Keratinocyte (primary cell): ENCODE measurements around the gene RAB37.

Source experiments
- EZH2 ChIP-seq: IDR thresholded peaks from one replicate; pipeline ENCODE4 v1.6.1; 2012; ENCODE audit warnings: inconsistent platforms, mild to moderate bottlenecking, low read length, moderate library complexity
- TF ChIP-seq, protein P1 (sequence below), 3 experiments: IDR thresholded peaks in 1 of 3; conservative IDR thresholded peaks in 1 of 3; optimal IDR thresholded peaks in 1 of 3; 2 replicates in 2 of 3; 3 replicates in 1 of 3; pipeline versions ENCODE3 to v1.5.1; 2011; ENCODE audit warnings: low read length in 3 of 3, mild to moderate bottlenecking in 3 of 3, moderate library complexity in 2 of 3, control low read depth in 1 of 3, inconsistent platforms in 1 of 3; ENCODE audit not compliant: insufficient read depth in 2 of 3; ENCODE audit errors: extremely low read depth in 1 of 3

- TF ChIP-seq, protein P1, sequence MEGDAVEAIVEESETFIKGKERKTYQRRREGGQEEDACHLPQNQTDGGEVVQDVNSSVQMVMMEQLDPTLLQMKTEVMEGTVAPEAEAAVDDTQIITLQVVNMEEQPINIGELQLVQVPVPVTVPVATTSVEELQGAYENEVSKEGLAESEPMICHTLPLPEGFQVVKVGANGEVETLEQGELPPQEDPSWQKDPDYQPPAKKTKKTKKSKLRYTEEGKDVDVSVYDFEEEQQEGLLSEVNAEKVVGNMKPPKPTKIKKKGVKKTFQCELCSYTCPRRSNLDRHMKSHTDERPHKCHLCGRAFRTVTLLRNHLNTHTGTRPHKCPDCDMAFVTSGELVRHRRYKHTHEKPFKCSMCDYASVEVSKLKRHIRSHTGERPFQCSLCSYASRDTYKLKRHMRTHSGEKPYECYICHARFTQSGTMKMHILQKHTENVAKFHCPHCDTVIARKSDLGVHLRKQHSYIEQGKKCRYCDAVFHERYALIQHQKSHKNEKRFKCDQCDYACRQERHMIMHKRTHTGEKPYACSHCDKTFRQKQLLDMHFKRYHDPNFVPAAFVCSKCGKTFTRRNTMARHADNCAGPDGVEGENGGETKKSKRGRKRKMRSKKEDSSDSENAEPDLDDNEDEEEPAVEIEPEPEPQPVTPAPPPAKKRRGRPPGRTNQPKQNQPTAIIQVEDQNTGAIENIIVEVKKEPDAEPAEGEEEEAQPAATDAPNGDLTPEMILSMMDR (optimal IDR thresholded peaks at IDR 0.05 in 1 of 3, IDR thresholded peaks at IDR 0.05 in 1 of 3, conservative IDR thresholded peaks at IDR 0.05 in 1 of 3; ENCODE audit: extremely low read depth in 1 of 3, insufficient read depth in 2 of 3, low read length in 3 of 3) = no peak
- TF ChIP-seq EZH2 = no peak
Observed at GRCh38 chr17:74773871-74774286, 36.8 kb downstream of the RAB37 start.
